NCI-H2196 treated with DMSO at 0.1 percent for 48 hours (cell line): ENCODE results near the gene CEP350.

Experiments used
- DNase-seq: peaks from one replicate; lab custom pipeline; 2025; ENCODE audit not compliant: unreplicated experiment; lab: John Stamatoyannopoulos, UW

CEP350 gene

GRCh38 chr1:180154325-180155181, 199.9 kb downstream of the CEP350 start, which contains the start of gene QSOX1:
Gene QSOX1, plus strand, starts transcription at chr1:180154869. Its CDS starts 39 bp downstream, at chr1:180154908.
- DNase-seq, result peak; percentile 80

GRCh38 chr1:180155182-180155682, 200.6 kb downstream of the CEP350 start:
- DNase-seq, result no peak

- no peak for DNase-seq
Observed at GRCh38 chr1:180156201-180156600, 201.6 kb downstream of the CEP350 start.

- DNase-seq, result no peak
Observed at GRCh38 chr1:180156631-180157091, 202.1 kb downstream of the CEP350 start.

GRCh38 chr1:180157108-180157507, 202.5 kb downstream of the CEP350 start:
- no peak for DNase-seq

- peak; percentile 54 for DNase-seq
Observed at GRCh38 chr1:180157576-180158057, 203.0 kb downstream of the CEP350 start.

GRCh38 chr1:180158149-180159147, 203.8 kb downstream of the CEP350 start:
- no peak for DNase-seq

GRCh38 chr1:180160357-180160756, 205.7 kb downstream of the CEP350 start:
- DNase-seq, result no peak

DNA sequence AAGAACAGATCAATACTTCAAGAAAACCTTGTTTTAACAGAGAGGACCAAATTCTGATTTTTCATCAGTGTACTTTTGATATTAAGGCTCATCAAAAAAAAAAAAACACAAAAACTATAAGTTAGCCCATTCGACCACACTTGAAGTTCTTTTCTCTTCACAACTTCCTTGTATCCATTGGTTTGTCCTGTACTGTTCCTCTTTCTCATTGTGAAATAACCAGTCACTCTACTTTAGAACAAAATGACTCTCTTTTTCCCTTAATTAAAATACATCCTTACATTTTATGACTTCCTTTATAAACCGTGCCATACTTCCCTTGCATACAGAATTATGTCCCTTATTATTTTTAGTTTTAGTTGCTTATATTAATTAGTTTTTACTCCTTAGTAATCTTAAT, 208.4 kb downstream of the CEP350 start:
- no peak for DNase-seq
